Activated naive CD8-positive, alpha-beta T cell treated with anti-CD3 and anti-CD28 coated beads for 36 hours (primary cell): ENCODE measurements around the gene FOXL2NB. TPM values are rescaled to one million over a fixed set of nuclear protein-coding genes. Genes with fewer than 3 reads are reported as not detected.
"Not testable (repeated sequence)": the region's sequence is repeated elsewhere in the genome, so short reads cannot be mapped to it uniquely, and the experiment has no call there.

Source experiments
- DNase-seq: peaks from one replicate; pipeline ENCODE4 v3.0.0; 2021
- H3K27ac Mint-ChIP-seq: one replicate; pipeline ENCODE4 v1.8.0; 2022; ENCODE audit warnings: mild to moderate bottlenecking, moderate library complexity, mixed read lengths
- H3K27me3 Mint-ChIP-seq: one replicate; pipeline ENCODE4 v1.8.0; 2022; ENCODE audit warnings: mild to moderate bottlenecking, mixed read lengths
- H3K36me3 Mint-ChIP-seq: one replicate; pipeline ENCODE4 v1.8.0; 2021; ENCODE audit warnings: mild to moderate bottlenecking, mixed read lengths
- H3K4me1 Mint-ChIP-seq: one replicate; pipeline ENCODE4 v1.8.0; 2021; ENCODE audit warnings: mixed read lengths
- H3K4me3 Mint-ChIP-seq: one replicate; pipeline ENCODE4 v1.8.0; 2022; ENCODE audit warnings: mild to moderate bottlenecking, moderate library complexity, mixed read lengths
- H3K9me3 Mint-ChIP-seq: one replicate; pipeline ENCODE4 v1.8.0; 2022; ENCODE audit warnings: mixed read lengths
- total RNA-seq, 2 experiments: library from RNA; stranded (reverse); gene quantifications; one replicate each; pipeline ENCODE4 v1.2.3, GENCODE V29; 2021

The FOXL2NB gene
- total RNA-seq, 2 experiments from 2014 or later: not detected

DNA sequence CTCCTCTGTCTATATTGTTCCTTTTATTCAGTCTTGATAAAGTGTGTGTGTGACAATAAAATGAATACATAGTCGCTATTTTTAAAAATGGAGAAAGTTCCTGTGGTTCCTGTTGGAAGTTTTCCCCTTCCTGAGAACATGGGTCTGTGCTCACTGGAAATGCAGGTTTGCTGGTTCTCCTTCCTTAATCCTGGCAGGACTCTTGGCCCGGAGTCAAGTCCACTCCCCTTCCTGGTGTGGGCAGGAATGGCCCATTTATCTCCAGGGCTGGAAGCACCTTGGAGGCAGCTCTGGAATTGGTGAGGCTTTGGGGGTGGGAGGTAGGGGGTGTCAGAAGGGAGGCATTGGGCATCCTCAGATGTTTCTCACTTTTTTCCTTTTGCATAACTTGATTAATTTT, 30.2 kb upstream of the FOXL2NB start:
- Mint-ChIP-seq H3K4me1 (peaks cover 4% of the 10 kb centered on the region), H3K36me3 (no peaks in the 10 kb centered on the region), H3K27me3 (peaks cover 9% of the 10 kb centered on the region), H3K27ac (no peak overlapping the region), H3K4me3 (no peak overlapping the region), H3K9me3 (no peaks in the 10 kb centered on the region)
- no peak for DNase-seq

- DNase-seq: no peak
- Mint-ChIP-seq H3K27ac (no peak overlapping the region), H3K36me3 (no peaks in the 10 kb centered on the region), H3K27me3 (peaks cover 18% of the 10 kb centered on the region), H3K4me1 (peaks cover 4% of the 10 kb centered on the region), H3K4me3 (no peak overlapping the region), H3K9me3 (no peaks in the 10 kb centered on the region)
Measured at GRCh38 chr3:138919325-138919724, 27.7 kb upstream of the FOXL2NB start.

DNA sequence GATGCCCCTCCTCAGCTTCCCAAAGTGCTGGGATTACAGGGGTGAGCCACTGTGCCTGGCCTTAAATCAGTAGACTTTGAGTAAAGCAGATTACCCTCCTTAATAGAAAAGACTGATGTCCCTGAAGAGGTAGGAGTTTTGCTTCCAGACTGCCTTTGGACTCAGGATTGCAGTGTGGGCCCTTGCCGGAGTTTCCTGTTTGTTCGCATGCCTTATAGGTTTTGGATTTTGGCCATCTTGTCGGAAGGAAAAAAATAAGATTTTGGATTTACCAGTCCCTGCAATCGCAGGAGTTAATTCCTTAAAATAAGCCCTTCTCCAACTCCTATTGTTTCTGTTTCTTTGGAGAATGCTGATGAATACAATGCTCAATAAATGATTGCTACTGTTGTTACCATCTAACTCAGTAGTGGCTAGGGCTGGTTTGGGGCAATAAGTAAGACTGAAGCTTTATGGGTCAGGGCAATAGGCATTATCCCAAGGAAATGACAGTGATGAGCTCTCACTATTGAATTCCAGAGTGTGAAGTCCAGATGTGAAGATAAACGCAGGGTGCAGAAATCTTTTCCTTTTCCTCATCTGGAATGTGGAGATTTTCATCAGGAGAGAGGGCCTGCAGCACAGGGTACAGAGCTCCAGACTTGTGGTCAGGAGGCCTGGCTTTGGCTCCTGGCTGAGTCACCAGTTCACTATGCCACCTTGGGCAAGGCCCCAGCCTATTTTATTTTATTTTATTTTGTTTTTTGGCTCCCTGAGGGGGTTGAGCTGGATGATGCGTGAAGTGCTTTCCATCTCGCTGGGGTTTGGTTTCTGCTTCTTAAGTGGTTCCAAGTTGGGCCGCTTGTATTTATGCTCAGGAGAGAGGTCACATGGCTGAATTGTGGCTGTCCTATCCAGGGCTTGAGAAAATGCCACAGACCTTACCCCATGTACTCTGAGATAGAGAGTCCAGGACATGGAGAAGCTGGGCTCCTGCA, 25.4 kb upstream of the FOXL2NB start:
- Mint-ChIP-seq H3K27ac (no peak overlapping the region), H3K9me3 (no peaks in the 10 kb centered on the region), H3K4me3 (no peak overlapping the region), H3K4me1 (no peaks in the 10 kb centered on the region), H3K27me3 (peaks cover 28% of the 10 kb centered on the region), H3K36me3 (no peaks in the 10 kb centered on the region)
- no peak for DNase-seq

DNA sequence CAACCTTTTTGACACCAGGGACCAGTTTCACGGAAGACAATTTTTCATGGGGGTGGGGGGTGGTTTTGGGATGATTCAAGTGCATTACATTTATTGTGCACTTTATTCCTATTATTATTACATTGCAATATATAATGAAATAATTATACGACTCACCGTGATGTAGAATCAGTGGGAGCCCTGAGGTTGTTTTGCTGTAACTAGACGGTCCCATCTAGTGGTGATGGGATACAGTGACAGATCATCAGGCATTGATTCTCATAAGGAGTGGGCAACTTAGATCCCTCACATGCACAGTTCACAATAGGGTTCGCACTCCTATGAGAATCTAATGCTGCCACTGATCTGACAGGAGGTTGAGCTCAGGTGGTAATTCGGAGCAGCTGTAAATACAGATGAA, 24.6 kb upstream of the FOXL2NB start:
- not testable (repeated sequence) for DNase-seq, H3K9me3 Mint-ChIP-seq, H3K4me1 Mint-ChIP-seq, H3K27ac Mint-ChIP-seq, H3K4me3 Mint-ChIP-seq, H3K36me3 Mint-ChIP-seq
- H3K27me3 Mint-ChIP-seq: peaks cover 26% of the 10 kb centered on the region

DNA sequence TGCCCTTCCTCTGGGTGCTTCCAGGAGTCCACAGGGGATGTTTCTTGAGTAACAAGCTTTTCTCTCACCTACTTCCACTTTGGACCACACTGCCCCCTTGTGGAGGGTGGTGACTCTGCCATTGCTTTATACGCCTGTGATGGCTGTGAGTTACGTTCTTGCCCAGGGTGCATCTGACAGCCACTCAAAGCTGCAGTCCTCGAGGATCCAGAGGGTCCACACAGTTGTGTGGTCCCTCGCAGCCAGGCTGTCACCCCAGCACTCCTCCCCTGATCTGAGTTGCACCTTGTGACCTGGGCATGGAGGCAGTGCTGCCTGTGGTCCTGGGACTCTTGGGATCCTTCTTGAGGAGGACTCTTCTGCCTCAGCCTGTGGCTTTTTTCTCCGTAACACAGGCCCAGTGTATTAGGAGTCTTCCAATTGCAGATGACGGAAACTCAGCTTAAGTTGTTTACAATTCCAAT, 23.5 kb upstream of the FOXL2NB start:
- Mint-ChIP-seq H3K36me3 (no peaks in the 10 kb centered on the region), H3K27ac (no peak overlapping the region), H3K27me3 (peaks cover 24% of the 10 kb centered on the region), H3K4me3 (no peak overlapping the region), H3K9me3 (no peaks in the 10 kb centered on the region), H3K4me1 (no peaks in the 10 kb centered on the region)
- DNase-seq: peak; percentile 77

DNA sequence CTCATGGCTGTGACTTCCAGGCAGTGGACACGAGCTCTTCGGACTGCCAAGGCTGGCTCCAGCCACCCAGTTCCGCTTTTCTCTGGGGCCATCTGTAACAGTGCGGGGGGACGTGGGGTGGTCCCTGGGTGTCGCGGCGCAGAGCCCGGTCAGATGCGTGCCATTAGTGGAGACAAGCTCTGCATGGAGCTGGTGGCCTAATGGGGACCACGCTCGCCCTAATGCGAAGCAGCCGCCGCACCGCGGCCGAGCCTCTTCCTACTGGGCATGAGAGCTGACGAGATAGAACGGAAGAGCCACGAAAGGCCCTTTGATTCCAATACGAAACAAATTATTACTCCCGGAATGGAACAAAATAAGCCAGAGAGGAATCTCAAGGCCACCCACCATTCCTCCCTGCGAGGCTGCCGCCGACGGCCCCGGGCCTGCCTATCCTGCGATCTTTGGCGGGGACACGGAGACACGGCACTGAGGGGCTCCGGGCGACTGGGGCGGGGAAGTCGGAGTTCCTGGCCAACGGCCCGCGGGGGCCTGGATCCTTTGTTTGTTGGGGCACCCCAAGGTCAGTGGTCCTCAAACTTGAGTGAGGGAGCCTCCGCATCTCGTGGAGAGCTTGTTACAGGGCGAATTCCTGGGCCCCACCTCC, 18.2 kb upstream of the FOXL2NB start:
- no peak for DNase-seq
- Mint-ChIP-seq H3K9me3 (no peaks in the 10 kb centered on the region), H3K27me3 (peaks cover 28% of the 10 kb centered on the region), H3K36me3 (no peaks in the 10 kb centered on the region), H3K4me1 (no peaks in the 10 kb centered on the region), H3K4me3 (no peak overlapping the region), H3K27ac (no peak overlapping the region)

DNA sequence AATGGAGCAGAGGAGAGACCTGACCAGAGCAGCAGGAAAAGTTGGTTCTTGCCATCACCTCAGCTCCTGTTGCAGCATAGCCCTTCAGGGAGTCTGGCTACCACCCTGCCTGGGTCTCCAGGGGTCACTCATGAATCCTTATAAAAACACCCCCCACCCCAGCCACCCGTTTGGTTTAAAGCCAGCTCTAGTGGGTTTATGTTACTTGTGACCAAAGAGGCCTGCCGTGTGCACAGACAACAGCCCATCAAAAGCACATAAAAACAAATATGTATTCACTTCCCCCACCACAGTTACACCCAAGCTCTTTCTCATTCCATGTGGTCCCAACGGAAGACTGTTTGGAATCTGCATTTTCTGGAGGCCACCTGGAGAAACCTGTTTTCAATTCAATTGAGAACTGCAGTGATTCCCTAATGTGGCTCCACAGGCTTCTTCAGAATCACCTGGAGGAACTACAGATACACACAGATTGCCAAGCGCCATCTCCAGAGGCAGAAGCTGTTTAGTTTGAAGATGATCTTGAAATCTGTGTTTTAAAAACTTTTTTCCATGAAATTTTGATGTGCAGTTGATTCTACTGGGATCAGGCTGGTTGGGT, 13.8 kb upstream of the FOXL2NB start:
- Mint-ChIP-seq H3K36me3 (no peaks in the 10 kb centered on the region), H3K9me3 (no peaks in the 10 kb centered on the region), H3K27me3 (peaks cover 55% of the 10 kb centered on the region), H3K4me1 (peaks cover 17% of the 10 kb centered on the region), H3K27ac (no peak overlapping the region), H3K4me3 (no peak overlapping the region)
- DNase-seq: no peak

GRCh38 chr3:138933981-138934691, 12.9 kb upstream of the FOXL2NB start:
- Mint-ChIP-seq H3K4me1 (peaks cover 22% of the 10 kb centered on the region), H3K4me3 (no peak overlapping the region), H3K9me3 (no peaks in the 10 kb centered on the region), H3K27ac (no peak overlapping the region), H3K27me3 (peaks cover 65% of the 10 kb centered on the region), H3K36me3 (no peaks in the 10 kb centered on the region)
- no peak for DNase-seq

- Mint-ChIP-seq H3K4me1 (peaks cover 25% of the 10 kb centered on the region), H3K36me3 (no peaks in the 10 kb centered on the region), H3K27me3 (peaks cover 78% of the 10 kb centered on the region), H3K27ac (no peak overlapping the region), H3K4me3 (peak overlapping the region; percentile 70), H3K9me3 (no peaks in the 10 kb centered on the region)
- no peak for DNase-seq
Measured at GRCh38 chr3:138935505-138935862, 11.5 kb upstream of the FOXL2NB start.

GRCh38 chr3:138935863-138936740, 10.9 kb upstream of the FOXL2NB start:
- DNase-seq: peak; percentile 77
- H3K27ac Mint-ChIP-seq: no peak overlapping the region
- no peaks in the 10 kb centered on the region for H3K36me3 Mint-ChIP-seq
- H3K9me3 Mint-ChIP-seq: no peaks in the 10 kb centered on the region
- peaks cover 25% of the 10 kb centered on the region for H3K4me1 Mint-ChIP-seq
- peak overlapping the region; percentile 70 for H3K4me3 Mint-ChIP-seq
- H3K27me3 Mint-ChIP-seq: peaks cover 84% of the 10 kb centered on the region

DNA sequence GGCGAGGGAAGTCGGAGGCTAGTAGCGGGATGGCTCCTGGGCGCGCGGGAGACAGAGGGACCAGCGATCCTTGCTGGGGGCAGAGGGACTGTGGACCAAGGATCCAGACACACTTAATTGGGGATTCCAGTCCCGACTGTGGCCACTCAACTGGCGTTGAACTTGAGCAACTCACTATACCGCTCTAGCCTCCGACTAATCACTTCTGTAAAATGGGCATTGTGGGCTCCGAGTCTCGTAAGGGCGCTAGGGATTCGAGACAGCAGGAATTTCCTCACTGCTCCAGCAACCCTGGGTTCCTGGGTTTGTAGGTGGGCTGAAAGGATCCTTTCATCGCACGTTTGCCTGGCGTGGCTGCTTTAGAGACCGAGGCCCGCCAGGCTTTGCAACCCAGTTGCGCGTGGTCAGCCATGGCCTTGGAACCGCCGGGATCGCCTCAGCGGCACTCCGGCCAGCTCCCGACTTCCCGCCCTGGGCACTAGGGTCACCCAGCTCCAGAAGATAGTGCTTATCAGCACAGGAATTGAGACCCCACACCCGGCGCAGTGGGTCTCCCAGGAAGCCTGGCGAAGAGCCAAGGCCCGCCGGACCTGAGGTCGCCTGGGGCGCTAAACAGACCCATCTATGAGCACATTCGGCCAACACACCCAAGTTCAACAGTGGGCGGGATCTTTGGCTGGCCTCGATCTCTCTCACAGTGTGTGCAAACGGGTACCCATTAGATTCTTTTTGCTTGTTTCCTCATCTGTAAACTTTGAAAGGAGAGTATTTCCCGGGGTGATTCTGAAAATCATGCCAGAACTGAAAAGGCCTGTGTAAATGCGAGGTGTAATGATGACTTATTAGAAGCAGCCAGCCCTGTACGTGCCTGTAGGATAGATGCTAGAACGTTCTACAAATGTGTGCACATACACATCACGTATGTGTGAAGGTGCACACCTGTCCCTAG, 10.0 kb upstream of the FOXL2NB start:
- no peaks in the 10 kb centered on the region for H3K36me3 Mint-ChIP-seq
- peaks cover 25% of the 10 kb centered on the region for H3K4me1 Mint-ChIP-seq
- no peak for DNase-seq
- peaks cover 93% of the 10 kb centered on the region for H3K27me3 Mint-ChIP-seq
- no peak overlapping the region for H3K27ac Mint-ChIP-seq
- peak overlapping the region; percentile 70 for H3K4me3 Mint-ChIP-seq
- H3K9me3 Mint-ChIP-seq: no peaks in the 10 kb centered on the region

DNA sequence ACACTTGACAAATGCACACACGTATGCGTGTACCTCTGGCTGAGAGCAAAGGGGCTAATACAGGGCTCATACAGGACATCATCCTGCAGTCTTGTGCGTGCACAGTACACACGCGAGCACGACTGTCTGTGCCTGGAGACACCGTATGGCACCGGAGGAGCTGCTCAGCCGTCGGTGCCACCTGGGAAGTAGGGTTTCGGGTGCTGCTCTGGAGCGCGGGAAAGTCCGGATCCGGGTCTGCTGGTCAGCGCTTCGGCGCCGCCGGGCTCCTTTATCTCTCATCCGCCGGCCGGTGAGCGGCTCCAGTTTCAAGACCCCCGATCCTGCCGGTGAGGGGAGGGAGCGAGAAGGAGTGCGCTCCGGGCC, 9.3 kb upstream of the FOXL2NB start:
- DNase-seq: no peak

More for the DNA sequence above, 9.3 kb upstream of the FOXL2NB start:
- Mint-ChIP-seq H3K27me3 (peaks cover 98% of the 10 kb centered on the region), H3K36me3 (no peaks in the 10 kb centered on the region), H3K27ac (no peak overlapping the region), H3K4me3 (no peak overlapping the region), H3K4me1 (peaks cover 25% of the 10 kb centered on the region), H3K9me3 (no peaks in the 10 kb centered on the region)
